GM12872 (cell line): ENCODE data around the gene THTPA.

Experiments
- TF ChIP-seq, protein P1 (sequence below): IDR thresholded peaks from 3 replicates; pipeline ENCODE4 v1.5.1; 2011; ENCODE audit warnings: low read depth, mild to moderate bottlenecking, low read length, moderate library complexity; ENCODE audit not compliant: insufficient read depth

The THTPA gene

DNA sequence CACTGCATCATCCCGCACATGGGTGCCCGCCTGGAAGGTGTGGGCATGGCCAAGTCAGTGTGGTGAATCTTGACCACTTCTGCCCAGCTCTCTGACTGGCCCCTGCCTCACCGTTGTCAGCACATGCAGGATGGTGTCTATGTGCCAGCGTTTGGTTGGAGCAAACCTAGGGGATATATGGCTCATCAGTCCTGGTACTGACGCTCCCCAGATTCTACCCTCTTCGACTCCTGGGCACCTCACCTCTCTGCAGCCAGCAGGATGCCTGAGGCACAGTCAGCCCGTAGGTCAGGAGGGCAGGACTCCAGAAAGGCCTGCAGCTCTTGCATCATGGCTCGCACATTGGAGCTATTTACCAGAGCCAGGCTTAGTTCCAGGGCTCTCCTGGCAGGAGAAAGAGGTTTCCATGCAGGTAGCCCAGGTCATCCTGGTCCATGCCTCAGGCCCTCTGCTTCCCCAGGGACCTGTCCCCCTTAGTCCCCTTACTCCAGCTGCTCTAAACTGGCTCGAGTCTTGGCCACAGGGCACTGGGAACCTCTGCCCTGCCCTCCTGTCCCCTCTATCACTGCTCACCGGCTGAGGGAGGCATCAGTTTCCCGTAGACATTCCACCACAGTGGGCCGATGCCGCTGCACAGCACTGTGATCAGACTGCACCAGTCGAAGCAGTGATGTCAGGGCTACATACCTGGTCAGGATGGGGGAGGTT is 7.6 kb downstream of the THTPA start:
- TF ChIP-seq, protein P1, sequence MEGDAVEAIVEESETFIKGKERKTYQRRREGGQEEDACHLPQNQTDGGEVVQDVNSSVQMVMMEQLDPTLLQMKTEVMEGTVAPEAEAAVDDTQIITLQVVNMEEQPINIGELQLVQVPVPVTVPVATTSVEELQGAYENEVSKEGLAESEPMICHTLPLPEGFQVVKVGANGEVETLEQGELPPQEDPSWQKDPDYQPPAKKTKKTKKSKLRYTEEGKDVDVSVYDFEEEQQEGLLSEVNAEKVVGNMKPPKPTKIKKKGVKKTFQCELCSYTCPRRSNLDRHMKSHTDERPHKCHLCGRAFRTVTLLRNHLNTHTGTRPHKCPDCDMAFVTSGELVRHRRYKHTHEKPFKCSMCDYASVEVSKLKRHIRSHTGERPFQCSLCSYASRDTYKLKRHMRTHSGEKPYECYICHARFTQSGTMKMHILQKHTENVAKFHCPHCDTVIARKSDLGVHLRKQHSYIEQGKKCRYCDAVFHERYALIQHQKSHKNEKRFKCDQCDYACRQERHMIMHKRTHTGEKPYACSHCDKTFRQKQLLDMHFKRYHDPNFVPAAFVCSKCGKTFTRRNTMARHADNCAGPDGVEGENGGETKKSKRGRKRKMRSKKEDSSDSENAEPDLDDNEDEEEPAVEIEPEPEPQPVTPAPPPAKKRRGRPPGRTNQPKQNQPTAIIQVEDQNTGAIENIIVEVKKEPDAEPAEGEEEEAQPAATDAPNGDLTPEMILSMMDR: no peak

DNA sequence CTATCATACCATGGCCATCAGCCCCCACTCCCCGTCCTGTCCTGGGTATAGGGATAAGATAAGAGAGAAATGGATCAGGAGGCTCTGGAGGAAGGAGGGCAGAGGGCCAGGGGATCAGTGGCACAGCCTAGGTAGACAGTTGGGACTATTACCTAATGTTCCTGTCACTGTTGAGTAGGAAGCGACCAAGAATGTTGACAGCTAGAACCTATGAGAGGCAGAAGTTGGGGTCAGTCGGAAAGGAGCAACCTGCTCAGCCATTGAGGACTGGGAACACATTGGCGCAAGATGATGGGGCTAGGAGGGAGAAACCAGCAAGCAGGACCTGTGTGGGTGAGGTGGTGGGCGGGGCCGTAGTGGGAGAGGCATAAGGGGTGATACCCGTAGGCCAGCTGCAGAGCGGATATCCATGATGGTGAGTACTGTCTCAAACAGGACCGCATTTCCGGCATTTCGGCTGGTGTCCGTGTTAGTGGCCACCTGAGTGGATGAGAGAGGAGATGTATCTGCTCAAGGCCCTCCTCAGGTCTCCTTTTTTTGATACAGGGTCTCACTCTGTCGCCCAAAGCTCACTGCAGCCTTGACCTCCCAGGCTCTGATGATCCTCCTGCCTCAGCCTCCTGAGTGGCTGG is 8.2 kb downstream of the THTPA start:
- TF ChIP-seq, protein P1: no peak

DNA sequence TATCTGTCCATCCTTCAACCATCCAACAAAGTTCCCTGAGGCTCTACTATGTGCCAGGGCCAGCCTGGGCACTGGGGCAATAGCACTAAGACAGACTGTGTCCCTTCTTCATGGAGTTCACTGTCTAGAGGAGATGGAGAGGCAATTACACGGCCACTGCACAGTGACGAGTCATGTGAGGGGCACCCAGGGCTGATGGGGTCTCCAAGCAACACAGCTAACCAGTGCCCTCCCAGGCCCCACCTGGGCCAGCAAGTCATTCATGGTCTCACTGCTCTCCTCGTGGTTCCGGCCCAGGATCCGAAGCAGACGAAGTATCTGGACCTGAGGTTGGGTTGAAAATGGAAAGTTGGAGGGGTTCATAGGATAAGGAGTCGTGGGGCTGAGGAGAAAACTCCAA is 8.8 kb downstream of the THTPA start:
- TF ChIP-seq, protein P1: no peak

DNA sequence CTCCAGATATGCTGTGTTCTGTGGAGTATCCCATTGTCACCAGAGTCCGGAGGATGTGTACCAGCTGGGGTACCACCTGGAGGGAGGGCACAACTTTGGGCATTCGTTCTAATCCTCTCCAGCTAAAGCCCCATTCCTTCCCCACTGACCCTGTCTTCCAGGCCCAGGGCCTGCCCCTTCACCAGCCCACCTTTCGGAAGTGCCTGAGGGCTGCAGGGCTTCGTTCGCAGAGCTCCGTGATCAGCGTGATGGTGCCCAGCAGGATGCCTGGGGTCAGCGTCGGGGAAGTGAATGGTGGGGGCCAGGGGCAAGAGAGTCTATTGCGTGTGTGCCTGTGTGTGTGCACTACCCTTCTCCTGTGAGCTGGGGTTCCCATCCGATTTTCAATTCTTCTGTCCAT is 9.6 kb downstream of the THTPA start:
- TF ChIP-seq, protein P1: no peak

DNA sequence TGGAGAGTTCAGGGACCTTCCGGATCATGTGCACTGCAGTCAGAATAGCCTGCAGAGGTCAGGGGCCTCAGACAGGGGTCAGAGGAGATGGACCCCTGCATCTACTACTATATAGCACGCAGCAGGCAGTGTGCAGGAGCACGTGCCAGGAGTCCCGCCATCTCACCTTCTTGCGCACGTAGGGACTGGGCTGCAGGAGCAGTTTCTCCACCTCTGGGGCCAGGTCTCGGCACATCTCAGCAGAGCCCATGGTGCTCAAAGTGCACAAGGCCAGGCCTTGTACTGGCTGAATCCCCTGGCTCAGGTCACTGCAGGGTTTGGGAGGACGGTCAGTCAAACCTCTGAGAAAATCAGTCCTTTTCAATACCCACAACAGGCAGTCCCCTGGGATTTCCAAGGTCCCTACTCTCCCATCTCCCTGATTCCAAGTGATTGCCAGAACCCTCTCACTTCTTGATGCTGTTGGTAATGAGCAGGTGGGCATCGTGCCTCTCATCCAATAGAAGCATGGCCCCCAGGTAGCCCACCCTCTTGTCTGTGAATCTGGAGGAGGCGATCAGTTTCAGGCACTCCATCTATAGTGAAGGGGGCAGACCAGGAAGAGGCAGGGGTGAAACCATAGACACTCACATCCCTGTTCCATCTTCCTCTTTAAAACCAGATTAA is 10.2 kb downstream of the THTPA start:
- TF ChIP-seq, protein P1: no peak

DNA sequence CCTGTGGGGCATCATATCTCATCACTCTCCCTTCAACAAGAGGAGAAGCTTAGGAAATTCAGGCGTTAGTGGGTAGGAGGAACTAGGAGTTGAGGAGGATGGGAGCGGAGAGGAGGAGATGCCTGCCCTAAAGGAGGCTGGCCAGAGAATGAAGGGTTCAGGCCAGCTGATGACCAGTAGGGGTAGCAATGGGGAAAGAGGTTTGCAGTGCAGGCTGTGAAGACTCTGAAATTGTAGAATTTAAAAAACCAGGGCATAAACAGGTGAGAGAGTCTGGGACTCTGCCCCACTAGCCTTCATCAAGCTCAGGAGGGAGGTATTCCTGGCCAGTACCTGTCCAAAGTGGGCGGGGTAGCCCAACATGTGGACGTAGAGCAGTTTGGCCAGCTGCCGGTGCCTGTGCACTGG is 10.7 kb downstream of the THTPA start:
- TF ChIP-seq, protein P1: peak; percentile 25; the same call in 2 of the 3 replicates

DNA sequence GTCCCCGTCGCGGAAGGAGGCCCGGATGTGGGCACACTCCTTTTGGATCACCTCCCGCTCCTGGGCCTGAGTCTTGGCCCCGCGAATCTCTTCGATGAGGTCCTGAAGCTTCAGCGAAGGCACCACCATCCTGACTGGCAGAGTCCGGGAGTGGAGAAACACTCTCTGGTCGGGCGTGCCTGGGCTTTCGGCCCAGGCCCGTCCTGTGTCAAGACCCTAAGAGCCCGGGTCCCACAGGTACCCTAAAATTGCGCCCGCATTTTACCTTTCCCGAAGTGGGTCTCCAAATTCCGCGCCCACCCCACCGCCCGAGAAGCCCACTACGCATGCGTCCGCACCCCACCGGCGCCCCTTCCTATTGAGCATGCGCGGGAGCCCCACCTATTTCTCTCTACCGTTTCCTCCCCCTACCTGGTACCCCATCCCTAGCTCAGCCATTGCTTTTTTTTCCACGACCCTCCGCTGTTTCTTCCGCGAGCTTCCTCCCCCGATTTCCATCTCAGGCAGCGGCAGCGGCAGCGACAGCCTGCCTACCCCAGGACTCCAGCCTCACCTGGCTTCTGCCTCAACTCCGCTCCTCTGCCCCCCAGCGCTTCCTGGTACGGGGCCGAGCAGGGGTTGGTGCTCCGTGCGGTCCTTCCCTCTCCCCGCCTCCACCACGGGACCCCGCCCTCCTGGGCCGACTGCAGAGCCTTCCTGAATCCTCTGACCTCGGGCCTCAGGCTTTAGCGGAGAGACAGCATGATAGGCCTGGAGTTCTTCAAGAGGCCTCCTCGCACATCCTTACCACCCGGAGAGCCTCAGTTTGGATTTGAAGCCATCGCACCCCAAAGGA is 11.3 kb downstream of the THTPA start, which contains the start of gene AP1G2:
Gene AP1G2, minus strand, starts transcription at position 606 of the 835 bp plus-strand sequence. Its CDS starts 477 bp downstream, at position 129.
- TF ChIP-seq, protein P1: no peak
